HS-5 (cell line): ENCODE data around the gene DAP.

Source experiments
- DNase-seq: peaks from one replicate; pipeline ENCODE4 v3.0.0-alpha.2; 2012; ENCODE audit warnings: low read depth

The DAP gene

GRCh38 chr5:10689391-10690081 is 71.5 kb downstream of the DAP start:
- no peak for DNase-seq

GRCh38 chr5:10688651-10689171 is 72.3 kb downstream of the DAP start:
- DNase-seq = no peak

- DNase-seq = no peak
Measured at GRCh38 chr5:10686890-10687289, 74.1 kb downstream of the DAP start.

GRCh38 chr5:10685115-10685521 is 75.9 kb downstream of the DAP start:
- DNase-seq = no peak

- DNase-seq = no peak
Measured at GRCh38 chr5:10684303-10685086, 76.5 kb downstream of the DAP start.

- no peak for DNase-seq
Measured at GRCh38 chr5:10682801-10683525, 78.1 kb downstream of the DAP start.

- no peak for DNase-seq
Measured at GRCh38 chr5:10681731-10682679, 79.0 kb downstream of the DAP start.

- DNase-seq = no peak
Measured at GRCh38 chr5:10680876-10681481, 80.1 kb downstream of the DAP start.

GRCh38 chr5:10679336-10679988 is 81.6 kb downstream of the DAP start:
- no peak for DNase-seq

- no peak for DNase-seq
Measured at GRCh38 chr5:10678244-10678643, 82.8 kb downstream of the DAP start.

GRCh38 chr5:10677533-10677932 is 83.5 kb downstream of the DAP start:
- DNase-seq = no peak

GRCh38 chr5:10676946-10677345 is 84.1 kb downstream of the DAP start:
- no peak for DNase-seq

GRCh38 chr5:10676224-10676623 is 84.8 kb downstream of the DAP start:
- DNase-seq = no peak

- DNase-seq = no peak
Measured at GRCh38 chr5:10675177-10675700, 85.8 kb downstream of the DAP start.

GRCh38 chr5:10674582-10674981 is 86.5 kb downstream of the DAP start:
- DNase-seq = no peak

- no peak for DNase-seq
Measured at GRCh38 chr5:10674096-10674495, 86.9 kb downstream of the DAP start.

GRCh38 chr5:10673407-10673806 is 87.6 kb downstream of the DAP start:
- DNase-seq = no peak

GRCh38 chr5:10673017-10673389 is 88.0 kb downstream of the DAP start:
- DNase-seq = no peak

GRCh38 chr5:10672146-10673016 is 88.7 kb downstream of the DAP start:
- no peak for DNase-seq
